ENCODE results near the gene GINS1.
"Not testable (repeated sequence)": the region's sequence is repeated elsewhere in the genome, so short reads cannot be mapped to it uniquely, and the experiment has no call there.

The GINS1 gene

GRCh38 chr20:25454153-25454900, 46.9 kb downstream of the GINS1 start:
- DNase-seq (ENCODE audit: low read depth) = no peak

- no peak for DNase-seq (ENCODE audit: low read depth)
Measured at GRCh38 chr20:25457886-25458680, 50.6 kb downstream of the GINS1 start.

- no peak for DNase-seq (ENCODE audit: low read depth)
Measured at GRCh38 chr20:25459111-25459830, 51.8 kb downstream of the GINS1 start.

- DNase-seq (ENCODE audit: low read depth) = no peak
Measured at GRCh38 chr20:25459916-25460535, 52.6 kb downstream of the GINS1 start.

DNA sequence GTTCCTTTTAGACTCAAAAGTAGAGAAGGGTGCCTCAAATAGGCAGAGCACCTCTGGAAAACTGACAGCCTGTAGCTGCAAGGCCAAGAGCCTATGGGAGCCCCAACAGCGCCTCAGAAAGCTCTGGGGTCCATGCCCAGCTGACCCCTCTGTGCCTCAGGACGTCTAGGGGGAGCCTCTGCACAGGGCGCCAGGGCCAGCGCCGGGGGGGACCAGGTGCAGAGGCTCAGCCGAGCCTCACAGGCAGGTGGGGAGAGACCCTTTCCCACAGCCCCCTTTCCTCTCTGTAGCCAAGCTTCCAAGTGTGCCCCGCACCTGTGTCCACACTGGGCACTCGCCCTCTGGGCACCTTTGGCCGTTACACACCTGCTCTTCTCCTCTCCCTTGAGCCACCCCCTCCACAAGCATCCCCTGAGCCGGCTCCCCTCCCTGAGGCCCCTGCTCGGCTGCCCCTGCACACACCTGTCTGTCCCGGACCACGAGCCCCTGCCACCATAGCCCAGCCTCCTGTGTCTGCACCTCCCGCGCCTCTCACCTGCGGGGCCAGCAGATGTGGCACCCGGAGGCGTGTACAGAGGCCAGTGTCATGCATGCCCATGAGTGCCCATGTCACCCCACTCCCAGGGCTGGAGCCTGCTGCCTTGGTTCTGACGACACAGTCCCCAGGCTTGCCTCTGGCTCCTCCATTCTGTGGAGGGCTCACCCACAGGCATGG, 53.2 kb downstream of the GINS1 start:
- DNase-seq (ENCODE audit: low read depth) = no peak

GRCh38 chr20:25461281-25461650, 53.8 kb downstream of the GINS1 start:
- no peak for DNase-seq (ENCODE audit: low read depth)

- DNase-seq (ENCODE audit: low read depth) = no peak
Measured at GRCh38 chr20:25461786-25462545, 54.5 kb downstream of the GINS1 start.

GRCh38 chr20:25464501-25465242, 57.2 kb downstream of the GINS1 start:
- DNase-seq (ENCODE audit: low read depth) = no peak

- no peak for DNase-seq (ENCODE audit: low read depth)
Measured at GRCh38 chr20:25465243-25466135, 58.0 kb downstream of the GINS1 start.

DNA sequence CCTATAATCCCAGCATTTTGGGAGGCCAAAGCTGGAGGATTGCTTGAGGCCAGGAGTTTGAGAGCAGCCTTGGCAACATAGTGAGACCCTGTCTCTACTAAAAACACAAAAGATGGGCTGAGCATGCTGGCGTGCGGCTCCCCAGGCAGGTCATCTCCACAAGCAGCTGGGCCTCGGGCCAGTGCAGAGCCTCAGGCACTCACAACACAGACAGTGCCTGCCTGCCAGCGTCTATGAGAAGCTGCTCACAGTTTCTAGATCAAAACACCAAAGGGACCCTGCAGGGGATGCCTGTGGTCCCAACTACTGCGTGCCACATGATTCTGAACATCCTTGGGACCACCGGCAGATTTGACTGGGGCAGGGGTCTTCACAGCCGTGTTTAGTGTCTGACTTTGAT, 59.4 kb downstream of the GINS1 start:
- no peak for DNase-seq (ENCODE audit: low read depth)

DNA sequence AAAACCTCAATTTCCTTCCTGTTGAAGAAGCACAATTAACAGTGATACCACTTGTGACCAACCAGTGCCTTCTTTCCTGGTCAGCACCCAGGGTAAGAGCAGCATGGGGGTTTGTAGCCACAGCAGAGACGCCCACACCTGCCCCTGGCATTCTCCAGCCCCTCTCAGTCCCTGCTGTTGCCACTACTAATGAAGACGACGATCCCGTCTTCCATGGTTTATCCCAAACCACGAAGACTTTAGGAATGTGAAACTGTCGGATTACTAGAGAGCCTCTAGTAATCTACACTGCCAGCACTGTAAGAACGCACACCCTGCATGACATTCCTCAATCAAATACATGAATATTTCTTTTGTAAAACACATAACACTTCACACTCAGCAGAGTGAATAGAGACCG, 60.0 kb downstream of the GINS1 start:
- DNase-seq (ENCODE audit: low read depth) = no peak

- DNase-seq (ENCODE audit: low read depth) = no peak
Measured at GRCh38 chr20:25468126-25469075, 60.9 kb downstream of the GINS1 start.

- DNase-seq (ENCODE audit: low read depth) = no peak
Measured at GRCh38 chr20:25469558-25469957, 62.1 kb downstream of the GINS1 start.

- peak; percentile 37 for DNase-seq (ENCODE audit: low read depth)
Measured at GRCh38 chr20:25470045-25470444, 62.6 kb downstream of the GINS1 start.

DNA sequence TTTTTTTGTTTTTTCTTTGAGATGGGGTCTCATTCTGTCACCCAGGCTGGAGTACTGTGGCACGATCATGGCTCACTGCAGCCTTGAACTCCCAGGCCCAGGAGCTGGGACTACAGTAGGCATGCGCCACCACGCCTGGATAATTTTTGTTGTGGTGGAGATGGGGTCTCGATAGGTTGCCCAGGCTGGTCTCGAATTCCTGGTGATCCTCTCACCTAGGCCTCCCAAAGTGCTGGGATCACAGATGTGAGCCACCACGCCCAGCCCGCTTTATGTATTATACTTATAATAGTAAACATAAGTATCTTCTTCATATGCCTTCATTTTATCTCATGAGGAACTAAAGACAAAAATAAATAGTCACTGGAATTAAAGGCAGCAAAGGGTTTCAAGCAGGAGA, 63.5 kb downstream of the GINS1 start:
- DNase-seq (ENCODE audit: low read depth) = no peak

DNA sequence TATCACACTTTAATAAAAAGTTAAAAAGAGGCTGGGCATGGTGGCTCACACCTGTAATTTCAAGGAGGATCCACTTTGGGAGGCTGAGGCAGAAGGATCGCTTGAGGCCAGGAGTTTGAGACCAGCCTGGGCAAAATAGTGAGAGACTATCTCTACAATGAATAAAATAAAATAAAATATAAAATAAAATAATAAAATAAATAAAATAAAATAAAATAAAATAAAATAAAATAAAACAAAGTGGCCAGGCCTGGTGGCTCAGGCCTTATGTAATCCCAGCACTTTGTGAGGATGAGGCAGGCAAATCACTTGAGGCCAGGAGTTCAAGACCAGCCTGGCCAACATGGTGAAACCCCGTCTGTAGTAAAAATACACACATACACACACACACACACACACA, 65.8 kb downstream of the GINS1 start:
- not testable (repeated sequence) for DNase-seq (ENCODE audit: low read depth)

DNA sequence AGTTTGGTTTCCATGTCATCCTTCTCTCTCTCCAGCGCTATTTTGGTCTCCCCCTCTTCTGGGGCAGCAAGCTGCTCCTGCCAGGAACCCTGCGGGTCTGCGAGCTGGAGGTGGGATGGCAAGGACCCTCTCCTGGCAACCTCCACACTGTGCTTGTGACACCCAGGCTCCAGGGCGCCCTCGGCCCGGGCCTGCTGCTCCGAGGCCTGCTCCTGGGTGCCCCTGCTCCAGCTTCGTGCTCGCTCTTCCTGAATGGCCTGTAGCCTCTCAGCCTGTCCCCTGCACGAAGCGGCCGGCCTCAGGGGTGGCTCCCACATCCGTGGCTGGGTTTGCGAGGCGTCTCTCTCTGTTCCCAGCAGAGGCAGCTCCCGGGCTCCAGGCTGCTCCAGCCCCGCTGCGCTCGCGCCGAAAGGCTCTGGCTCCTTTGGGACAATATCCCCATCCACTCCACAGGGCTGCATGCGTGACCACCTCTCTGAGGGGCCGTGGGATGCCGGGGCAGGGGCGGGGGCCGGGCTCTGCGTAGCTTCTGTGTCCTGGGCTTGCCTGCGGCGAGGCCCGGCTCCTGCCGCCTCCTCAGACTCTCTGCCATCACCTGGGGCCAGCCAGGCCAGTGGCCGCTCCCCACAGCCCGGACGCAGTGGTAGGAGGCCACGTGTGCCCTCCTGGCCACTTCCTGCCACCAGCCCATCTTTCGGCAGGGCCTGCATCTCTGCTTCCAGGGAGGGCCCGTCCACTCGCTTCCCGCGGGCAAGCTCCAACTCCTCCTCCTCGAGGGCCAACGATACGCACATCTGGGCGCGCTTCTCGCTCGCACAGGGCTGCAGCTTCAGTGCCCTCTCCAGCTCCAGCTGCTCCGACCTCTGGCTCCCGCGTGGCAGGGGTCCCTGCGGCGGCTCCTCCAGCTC, 68.9 kb downstream of the GINS1 start:
- DNase-seq (ENCODE audit: low read depth) = no peak
